Loucy (cell line): Measurements from ENCODE around the gene C1QL1.

Experiments used
- H2AFZ ChIP-seq: fragments of 200-600 bp; sonication (generic); 2 replicates; pipeline ENCODE4 v1.6.0; 2016; ENCODE audit warnings: antibody characterized with exemption, mild to moderate bottlenecking, low read length, moderate library complexity
- H3F3A ChIP-seq: fragments of 200-600 bp; 2 replicates; pipeline ENCODE4 v1.6.0; 2016; ENCODE audit warnings: antibody characterized with exemption, low read depth, mild to moderate bottlenecking
- H3K27me3 ChIP-seq: fragments of 200-600 bp; sonication (generic); 2 replicates; pipeline ENCODE4 v1.6.1; 2014; ENCODE audit warnings: low read length, mild to moderate bottlenecking; ENCODE audit not compliant: insufficient read depth, poor library complexity, severe bottlenecking
- H3K36me3 ChIP-seq: fragments of 200-600 bp; sonication (generic); 2 replicates; pipeline ENCODE4 v1.6.1; 2016; ENCODE audit warnings: low read length; ENCODE audit not compliant: insufficient read depth
- H3K4me1 ChIP-seq: fragments of 200-600 bp; sonication (generic); 2 replicates; pipeline ENCODE4 v1.5.1; 2014; ENCODE audit warnings: low read length, mild to moderate bottlenecking; ENCODE audit not compliant: insufficient read depth, poor library complexity, severe bottlenecking
- H3K4me2 ChIP-seq: fragments of 200-600 bp; sonication (generic); 2 replicates; pipeline ENCODE4 v1.6.0; 2014; ENCODE audit warnings: antibody characterized with exemption, low read length, low read depth, mild to moderate bottlenecking; ENCODE audit not compliant: poor library complexity, severe bottlenecking
- H3K4me3 ChIP-seq: fragments of 200-600 bp; sonication (generic); 2 replicates; pipeline ENCODE4 v1.5.1; 2014; ENCODE audit warnings: low read length, mild to moderate bottlenecking, mixed read lengths; ENCODE audit not compliant: poor library complexity, severe bottlenecking
- H3K79me2 ChIP-seq: fragments of 200-600 bp; sonication (generic); 2 replicates; pipeline ENCODE4 v1.6.1; 2014; ENCODE audit warnings: low read length; ENCODE audit not compliant: insufficient read depth
- H3K9ac ChIP-seq: fragments of 200-600 bp; sonication (generic); 2 replicates; pipeline ENCODE4 v1.6.0; 2014; ENCODE audit warnings: mild to moderate bottlenecking, low read depth, low read length, moderate library complexity; ENCODE audit not compliant: poor library complexity, severe bottlenecking
- H3K9me2 ChIP-seq: fragments of 200-600 bp; sonication (generic); replicated peaks from 2 replicates; pipeline ENCODE4 v1.6.1; 2016; ENCODE audit warnings: low read depth, low read length, mixed read lengths
- H3K9me3 ChIP-seq: fragments of 200-600 bp; sonication (generic); 2 replicates; pipeline ENCODE4 v1.6.1; 2014; ENCODE audit warnings: mild to moderate bottlenecking, antibody characterized with exemption, low read length, low read depth; ENCODE audit not compliant: insufficient read depth
- H4K20me1 ChIP-seq: fragments of 200-600 bp; sonication (generic); 2 replicates; pipeline ENCODE4 v1.6.0; 2014; ENCODE audit warnings: antibody characterized with exemption, low read length, mild to moderate bottlenecking; ENCODE audit not compliant: insufficient read depth, poor library complexity, severe bottlenecking
- EZH2phosphoT487 ChIP-seq: fragments of 200-600 bp; IDR thresholded peaks from 2 replicates; pipeline ENCODE4 v1.6.1; 2018; ENCODE audit warnings: antibody characterized with exemption, mild to moderate bottlenecking, moderate library complexity, borderline replicate concordance
- TF ChIP-seq, protein P1 (sequence below): fragments of 200-600 bp; sonication (generic); conservative IDR thresholded peaks from 2 replicates; pipeline ENCODE4 v1.5.1; 2014; ENCODE audit warnings: mild to moderate bottlenecking, antibody characterized with exemption, low read length

The C1QL1 gene

DNA sequence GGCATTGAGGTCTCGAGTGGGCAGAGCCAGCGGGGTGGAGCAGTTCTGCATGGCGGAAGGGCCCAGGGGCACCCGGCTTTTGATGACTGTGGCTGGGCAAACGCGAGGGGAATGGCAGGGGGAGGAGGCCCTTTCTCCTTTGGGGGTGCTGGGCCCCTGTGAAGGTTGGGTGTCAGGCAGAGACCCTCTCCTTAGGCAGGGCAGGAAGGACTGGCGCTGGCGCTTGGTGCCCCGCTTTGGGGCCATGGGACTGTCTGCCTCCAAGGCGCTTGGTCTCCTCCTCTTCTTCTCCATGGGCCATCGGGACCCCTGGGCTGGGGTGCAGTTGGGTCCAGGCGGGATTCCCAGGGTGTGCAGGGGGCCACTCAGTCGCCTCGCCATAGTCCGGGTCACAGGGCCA, 40.0 kb downstream of the C1QL1 start:
- TF ChIP-seq, protein P1, sequence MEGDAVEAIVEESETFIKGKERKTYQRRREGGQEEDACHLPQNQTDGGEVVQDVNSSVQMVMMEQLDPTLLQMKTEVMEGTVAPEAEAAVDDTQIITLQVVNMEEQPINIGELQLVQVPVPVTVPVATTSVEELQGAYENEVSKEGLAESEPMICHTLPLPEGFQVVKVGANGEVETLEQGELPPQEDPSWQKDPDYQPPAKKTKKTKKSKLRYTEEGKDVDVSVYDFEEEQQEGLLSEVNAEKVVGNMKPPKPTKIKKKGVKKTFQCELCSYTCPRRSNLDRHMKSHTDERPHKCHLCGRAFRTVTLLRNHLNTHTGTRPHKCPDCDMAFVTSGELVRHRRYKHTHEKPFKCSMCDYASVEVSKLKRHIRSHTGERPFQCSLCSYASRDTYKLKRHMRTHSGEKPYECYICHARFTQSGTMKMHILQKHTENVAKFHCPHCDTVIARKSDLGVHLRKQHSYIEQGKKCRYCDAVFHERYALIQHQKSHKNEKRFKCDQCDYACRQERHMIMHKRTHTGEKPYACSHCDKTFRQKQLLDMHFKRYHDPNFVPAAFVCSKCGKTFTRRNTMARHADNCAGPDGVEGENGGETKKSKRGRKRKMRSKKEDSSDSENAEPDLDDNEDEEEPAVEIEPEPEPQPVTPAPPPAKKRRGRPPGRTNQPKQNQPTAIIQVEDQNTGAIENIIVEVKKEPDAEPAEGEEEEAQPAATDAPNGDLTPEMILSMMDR = no peak
- no peak for TF ChIP-seq EZH2phosphoT487
- peaks cover 77% of the 10 kb centered on the region; the same call in 1 of the 2 replicates for H3K36me3 ChIP-seq

DNA sequence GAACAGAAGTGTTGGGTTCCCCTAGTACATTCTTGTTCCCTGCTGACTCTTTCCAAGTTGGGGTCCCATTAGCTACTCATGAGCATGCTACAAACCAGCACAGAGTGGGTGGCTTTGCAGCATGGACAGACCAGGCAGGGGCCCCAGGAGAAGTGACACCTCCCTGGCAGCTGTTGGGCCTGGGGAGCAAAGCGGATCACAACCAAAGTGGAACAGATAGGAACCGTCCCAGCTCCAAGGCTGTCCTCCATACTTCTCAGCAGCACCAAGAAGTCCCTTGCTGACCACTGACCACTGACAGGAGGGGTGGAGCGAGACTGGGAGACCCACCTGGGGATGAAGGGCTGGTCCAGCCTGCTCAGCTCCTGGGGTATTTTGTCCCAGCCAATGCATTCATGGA, 40.4 kb downstream of the C1QL1 start:
- Histone ChIP-seq H3K4me3 (no peak overlapping the region), H3F3A (0 out of 2 replicates have a peak, but pooled peaks cover 3% of the 10 kb centered on the region), H3K9me2 (no peaks in the 10 kb centered on the region), H3K4me1 (no peaks in the 10 kb centered on the region), H4K20me1 (no peaks in the 10 kb centered on the region), H3K4me2 (no peak overlapping the region), H3K9ac (no peak overlapping the region), H3K9me3 (no peaks in the 10 kb centered on the region), H2AFZ (no peak overlapping the region), H3K36me3 (peaks cover 72% of the 10 kb centered on the region; the same call in 1 of the 2 replicates), H3K79me2 (no peaks in the 10 kb centered on the region), H3K27me3 (no peaks in the 10 kb centered on the region)
- TF ChIP-seq EZH2phosphoT487 = no peak
- TF ChIP-seq, protein P1 = no peak

More for the DNA sequence above, 40.0 kb downstream of the C1QL1 start:
- Histone ChIP-seq H2AFZ (no peak overlapping the region), H3K4me2 (no peak overlapping the region), H3K4me3 (no peak overlapping the region), H3F3A (0 out of 2 replicates have a peak, but pooled peaks cover 3% of the 10 kb centered on the region), H3K4me1 (no peaks in the 10 kb centered on the region), H3K27me3 (no peaks in the 10 kb centered on the region), H3K9me2 (no peaks in the 10 kb centered on the region), H4K20me1 (no peaks in the 10 kb centered on the region), H3K79me2 (no peaks in the 10 kb centered on the region), H3K9me3 (no peaks in the 10 kb centered on the region), H3K9ac (no peak overlapping the region)

DNA sequence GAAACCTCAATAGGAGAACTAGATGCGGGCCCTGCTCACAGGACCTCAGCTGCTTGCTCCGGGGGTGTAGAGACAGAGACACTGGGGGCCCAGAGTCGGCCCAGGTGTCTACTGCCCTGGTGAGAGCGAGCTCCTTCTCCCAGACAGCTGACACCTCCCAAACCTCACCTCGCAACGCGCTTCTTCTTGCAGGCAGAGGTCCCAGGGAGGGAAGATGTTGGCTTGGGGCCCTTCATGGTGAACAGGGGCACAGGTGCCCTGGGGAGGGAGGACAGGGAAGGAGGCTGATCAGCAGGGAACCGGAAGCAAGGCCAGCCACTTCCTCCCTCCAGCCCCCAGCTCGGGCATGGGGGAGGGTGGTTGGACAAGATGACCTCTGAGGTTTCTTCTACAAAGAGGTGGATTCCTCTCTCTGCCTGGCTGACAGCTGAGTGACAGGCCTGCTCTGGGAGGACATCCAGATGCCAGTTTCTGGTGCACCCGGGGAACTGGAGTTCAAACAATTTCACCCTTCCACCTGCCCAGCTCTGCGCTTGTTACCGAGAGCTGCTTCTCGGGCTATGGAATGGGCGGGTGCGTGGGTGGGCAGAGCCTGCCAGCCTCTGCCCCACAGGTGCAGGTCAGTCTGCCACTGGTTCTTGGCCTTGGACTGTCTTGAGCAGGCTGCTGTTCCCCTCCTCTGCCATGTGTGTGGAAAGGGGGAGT, 41.1 kb downstream of the C1QL1 start:
- H3K9ac ChIP-seq = no peak overlapping the region
- no peaks in the 10 kb centered on the region for H3K9me2 ChIP-seq
- H2AFZ ChIP-seq = no peak overlapping the region
- no peak overlapping the region for H3K4me3 ChIP-seq
- no peaks in the 10 kb centered on the region for H3K9me3 ChIP-seq
- no peaks in the 10 kb centered on the region for H3K27me3 ChIP-seq
- H3F3A ChIP-seq = 0 out of 2 replicates have a peak, but pooled peaks cover 3% of the 10 kb centered on the region
- TF ChIP-seq EZH2phosphoT487 = no peak
- TF ChIP-seq, protein P1 = no peak
- H4K20me1 ChIP-seq = no peaks in the 10 kb centered on the region
- no peaks in the 10 kb centered on the region for H3K4me1 ChIP-seq
- peaks cover 65% of the 10 kb centered on the region; the same call in 1 of the 2 replicates for H3K36me3 ChIP-seq
- H3K79me2 ChIP-seq = no peaks in the 10 kb centered on the region
- no peak overlapping the region for H3K4me2 ChIP-seq
